HCT116 (cell line): ENCODE data around the gene MARVELD1. TPM values are rescaled to one million over a fixed set of nuclear protein-coding genes. Genes with fewer than 3 reads are reported as not detected.

ENCODE experiments used
- ATAC-seq: fragments of 200-7000 bp; cut with Tn5 transposase; 2 replicates; pipeline ENCODE4 v1.9.1; 2020; ENCODE audit warnings: mild to moderate bottlenecking, moderate library complexity
- BruUV-seq: library from RNA; stranded (reverse); fragments of 400-500 nt; replicated peaks from 2 replicates; lab custom pipeline; 2021; lab: Mats Ljungman, UMichigan
- CTCF ChIA-PET: fragments of 300-600 bp; sonication (Branson Sonifier 250); formaldehyde crosslinking; loops from one replicate; lab custom pipeline; 2021; ENCODE audit warnings: antibody characterized with exemption; lab: Charles Lee
- POLR2A ChIA-PET: fragments of 300-600, 350-600 bp; sonication (Branson Sonifier 250); formaldehyde crosslinking; loops from one replicate; lab custom pipeline; 2021; ENCODE audit warnings: antibody characterized with exemption; lab: Charles Lee
- RAD21 ChIA-PET, 2 experiments: fragments of 300-600 bp; sonication (Branson Sonifier 250); formaldehyde crosslinking; loops; one replicate each; lab custom pipeline; 2023; ENCODE audit warnings: low total read pairs in 2 of 2; ENCODE audit not compliant: uncharacterized antibody in 2 of 2, unreplicated experiment in 2 of 2, low non-redundant PET in 1 of 2; lab: Charles Lee
- DNase-seq: peaks from one replicate; pipeline ENCODE4 v3.0.0-alpha.2; 2010; ENCODE audit warnings: low read depth, low spot score
- H2AFZ ChIP-seq: fragments of 200-600 bp; shearing (Covaris generic), sonication (generic); 2 replicates; pipeline ENCODE4 v1.6.1; 2017; ENCODE audit warnings: low read depth, mixed run types, mixed read lengths, antibody characterized with exemption, low read length; ENCODE audit not compliant: poor library complexity, severe bottlenecking
- H3K27ac ChIP-seq: 2 replicates; pipeline ENCODE4 v1.5.1; 2012; ENCODE audit warnings: low read depth, low read length
- H3K27me3 ChIP-seq: fragments of 200-600 bp; sonication (generic); 2 replicates; pipeline ENCODE4 v1.6.1; 2016; ENCODE audit warnings: mixed run types, low read length, mixed read lengths; ENCODE audit not compliant: insufficient read depth
- H3K36me3 ChIP-seq, 2 experiments: fragments of 200-500 bp in 1 of 2; fragments of 200-600 bp in 1 of 2; sonication (Bioruptor generic) in 1 of 2; sonication (generic) in 1 of 2; 2 replicates each; pipeline versions ENCODE4 v1.5.1 to v1.6.1; 2014 to 2016; ENCODE audit warnings: low read length in 2 of 2, inconsistent platforms in 1 of 2, mixed read lengths in 1 of 2, mixed run types in 1 of 2; ENCODE audit not compliant: insufficient read depth in 2 of 2, control insufficient read depth in 1 of 2
- H3K4me1 ChIP-seq, 2 experiments: fragments of 200-600 bp in 1 of 2; sonication (generic) in 1 of 2; 2 replicates each; pipeline versions ENCODE4 v1.5.1 to v1.6.1; 2012 to 2017; ENCODE audit warnings: low read length in 2 of 2, inconsistent platforms in 1 of 2, mild to moderate bottlenecking in 1 of 2, mixed read lengths in 1 of 2, mixed run types in 1 of 2, moderate library complexity in 1 of 2; ENCODE audit not compliant: insufficient read depth in 2 of 2, control insufficient read depth in 1 of 2
- H3K4me2 ChIP-seq: fragments of 200-600 bp; sonication (generic); 2 replicates; pipeline ENCODE4 v1.6.1; 2017; ENCODE audit warnings: mixed run types, low read length, mixed read lengths
- H3K4me3 ChIP-seq, 2 experiments: fragments of 200-600 bp in 1 of 2; sonication (generic) in 1 of 2; replicated peaks in 1 of 2; 2 replicates each; pipeline ENCODE4 v1.5.1; 2011 to 2016; ENCODE audit warnings: low read length in 2 of 2, control low read depth in 1 of 2, low read depth in 1 of 2, mild to moderate bottlenecking in 1 of 2, mixed read lengths in 1 of 2, mixed run types in 1 of 2
- H3K79me2 ChIP-seq: fragments of 200-600 bp; sonication (generic); 2 replicates; pipeline ENCODE4 v1.6.1; 2017; ENCODE audit warnings: mild to moderate bottlenecking, mixed run types, low read length, moderate library complexity, mixed read lengths; ENCODE audit not compliant: insufficient read depth
- H3K9ac ChIP-seq: fragments of 200-600 bp; sonication (generic); 2 replicates; pipeline ENCODE4 v1.6.1; 2016; ENCODE audit warnings: low read length, mixed read lengths
- H3K9me2 ChIP-seq: fragments of 200-600 bp; sonication (generic), shearing (Covaris generic); 2 replicates; pipeline ENCODE4 v1.6.1; 2017; ENCODE audit warnings: mixed run types, mild to moderate bottlenecking, moderate library complexity; ENCODE audit not compliant: insufficient read depth
- H3K9me3 ChIP-seq, 2 experiments: fragments of 200-500 bp in 1 of 2; fragments of 200-600 bp in 1 of 2; sonication (Bioruptor generic) in 1 of 2; sonication (generic) in 1 of 2; 2 replicates each; pipeline ENCODE4 v1.6.1; 2014 to 2017; ENCODE audit warnings: low read length in 2 of 2, mixed read lengths in 2 of 2, inconsistent platforms in 1 of 2, low read depth in 1 of 2, mild to moderate bottlenecking in 1 of 2, mixed run types in 1 of 2, moderate library complexity in 1 of 2; ENCODE audit not compliant: control insufficient read depth in 1 of 2, insufficient read depth in 1 of 2
- H4K20me1 ChIP-seq: fragments of 200-600 bp; sonication (generic), shearing (Covaris generic); 2 replicates; pipeline ENCODE4 v1.6.1; 2017; ENCODE audit warnings: mixed run types, mild to moderate bottlenecking, moderate library complexity; ENCODE audit not compliant: insufficient read depth
- EGR1 ChIP-seq: IDR thresholded peaks from 2 replicates; pipeline ENCODE4 v1.6.1; 2012; ENCODE audit warnings: low read depth
- ELF1 ChIP-seq: IDR thresholded peaks from 2 replicates; pipeline ENCODE4 v1.6.1; 2012; ENCODE audit warnings: low read depth, borderline replicate concordance
- EZH2 ChIP-seq: fragments of 200-600 bp; sonication (generic); IDR thresholded peaks from 2 replicates; pipeline ENCODE4 v1.6.1; 2017; ENCODE audit warnings: antibody characterized with exemption, mixed run types
- EZH2phosphoT487 ChIP-seq: fragments of 200-600 bp; IDR thresholded peaks from 2 replicates; pipeline ENCODE4 v1.6.1; 2018; ENCODE audit warnings: antibody characterized with exemption, borderline replicate concordance
- FOSL1 ChIP-seq: IDR thresholded peaks from 2 replicates; pipeline ENCODE4 v1.6.1; 2012; ENCODE audit warnings: low read depth
- JUND ChIP-seq: IDR thresholded peaks from 2 replicates; pipeline ENCODE4 v1.6.1; 2012
- POLR2AphosphoS5 ChIP-seq: IDR thresholded peaks from 2 replicates; pipeline ENCODE4 v1.6.1; 2011; ENCODE audit warnings: mild to moderate bottlenecking, low read depth, low read length, moderate library complexity
- RAD21 ChIP-seq: IDR thresholded peaks from 2 replicates; pipeline ENCODE4 v1.6.1; 2012; ENCODE audit warnings: low read depth, mild to moderate bottlenecking
- SIN3A ChIP-seq: IDR thresholded peaks from 2 replicates; pipeline ENCODE4 v1.6.1; 2012; ENCODE audit warnings: low read depth
- SP1 ChIP-seq: IDR thresholded peaks from 2 replicates; pipeline ENCODE4 v1.6.1; 2012; ENCODE audit warnings: low read depth
- SRF ChIP-seq: IDR thresholded peaks from 2 replicates; pipeline ENCODE4 v1.6.1; 2012; ENCODE audit warnings: low read depth
- TCF7L2 ChIP-seq: IDR thresholded peaks from 2 replicates; pipeline ENCODE4 v1.7.0; 2011; ENCODE audit warnings: borderline replicate concordance, inconsistent platforms; ENCODE audit not compliant: insufficient read depth, insufficient read length; ENCODE audit errors: extremely low read depth
- YY1 ChIP-seq: IDR thresholded peaks from 2 replicates; pipeline ENCODE4 v1.6.1; 2011; ENCODE audit warnings: low read length, low read depth, moderate library complexity, mild to moderate bottlenecking; ENCODE audit not compliant: insufficient replicate concordance; ENCODE audit errors: extremely low read depth
- ZFX ChIP-seq: fragments of 450-650 bp; IDR thresholded peaks from 2 replicates; pipeline ENCODE4 v1.6.1; 2017
- ZNF274 ChIP-seq: fragments of 200-500 bp; sonication (Bioruptor generic); IDR thresholded peaks from 2 replicates; pipeline ENCODE4 v1.6.1; 2014; ENCODE audit warnings: mild to moderate bottlenecking, low read depth, low read length, inconsistent platforms
- intact Hi-C: fragments of 100-400 bp; cut with micrococcal nuclease; formaldehyde crosslinking; loops from 2 replicates; pipeline ENCODE4 v1.10.0; 2022
- total RNA-seq: library from RNA; stranded (reverse); gene quantifications from one replicate; pipeline ENCODE4 v1.2.1, GENCODE V29; 2021; ENCODE audit not compliant: unreplicated experiment
- TF ChIP-seq, protein P1 (sequence below): IDR thresholded peaks from 2 replicates; pipeline ENCODE4 v1.6.1; 2012
- TF ChIP-seq, protein P2 (sequence below): IDR thresholded peaks from 2 replicates; pipeline ENCODE4 v1.6.1; 2011; ENCODE audit warnings: mild to moderate bottlenecking, low read length, moderate library complexity; ENCODE audit not compliant: insufficient replicate concordance; ENCODE audit errors: extremely low read depth
- TF ChIP-seq, protein P3 (sequence below), 3 experiments: fragments of 200-600 bp in 1 of 3; sonication (generic) in 1 of 3; IDR thresholded peaks in 2 of 3; conservative IDR thresholded peaks in 1 of 3; 2 replicates each; pipeline ENCODE4 v1.5.1; 2012 to 2017; ENCODE audit warnings: low read depth in 2 of 3, low read length in 2 of 3, antibody characterized with exemption in 1 of 3, borderline replicate concordance in 1 of 3, control low read depth in 1 of 3, mild to moderate bottlenecking in 1 of 3, mixed read lengths in 1 of 3, mixed run types in 1 of 3, moderate library complexity in 1 of 3; ENCODE audit not compliant: insufficient read depth in 1 of 3
- TF ChIP-seq, protein P4 (sequence below): IDR thresholded peaks from 2 replicates; pipeline ENCODE4 v1.6.1; 2012
- TF ChIP-seq, protein P5 (sequence below): IDR thresholded peaks from 2 replicates; pipeline ENCODE4 v1.6.1; 2012; ENCODE audit warnings: low read depth

Gene MARVELD1
- total RNA-seq, 1 experiment from 2014 or later: 36.1 TPM

DNA sequence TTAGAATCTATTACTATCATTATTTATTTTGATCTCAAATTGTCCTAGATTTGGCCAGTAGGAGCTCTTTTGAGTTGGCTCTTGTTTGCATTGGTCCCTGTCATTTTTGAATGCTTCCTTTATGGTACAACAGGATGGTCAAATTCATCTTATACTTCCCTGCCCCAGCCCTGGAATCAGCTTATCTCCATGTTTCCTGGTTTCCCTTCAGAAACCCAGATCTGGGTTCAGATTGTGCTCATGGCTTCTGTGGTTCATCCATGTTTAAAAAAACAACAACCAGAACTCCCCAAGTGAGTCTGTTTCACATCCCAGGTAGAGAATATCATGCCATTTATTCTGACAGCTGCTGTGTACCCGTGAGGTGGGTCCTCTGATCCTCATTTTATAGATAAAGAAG is 34.0 kb downstream of the MARVELD1 start:
- RAD21 ChIA-PET: no interaction called here
- H3K9ac ChIP-seq: no peak overlapping the region
- no peaks in the 10 kb centered on the region for H3K27me3 ChIP-seq
- CTCF ChIA-PET: no interaction called here
- H3K27ac ChIP-seq: no peak overlapping the region
- DNase-seq: no peak
- no peaks in the 10 kb centered on the region for H4K20me1 ChIP-seq
- ATAC-seq: no peak
- H3K9me2 ChIP-seq: no peaks in the 10 kb centered on the region
- no TSS peak for BruUV-seq
- H3K4me1 ChIP-seq: no peaks in the 10 kb centered on the region
- H3K79me2 ChIP-seq: peaks cover 27% of the 10 kb centered on the region
- peaks cover 56 to 77% of the 10 kb centered on the region in 2 experiments for H3K36me3 ChIP-seq
- H3K4me3 ChIP-seq: no peak overlapping the region
- TF ChIP-seq FOSL1 (no peak), YY1 (no peak), RAD21 (no peak), EZH2phosphoT487 (no peak), EGR1 (no peak), SRF (no peak), TCF7L2 (no peak), EZH2 (no peak), JUND (no peak), ELF1 (no peak), POLR2AphosphoS5 (no peak), SIN3A (no peak), ZNF274 (no peak), ZFX (no peak), SP1 (no peak)
- TF ChIP-seq, protein P1, sequence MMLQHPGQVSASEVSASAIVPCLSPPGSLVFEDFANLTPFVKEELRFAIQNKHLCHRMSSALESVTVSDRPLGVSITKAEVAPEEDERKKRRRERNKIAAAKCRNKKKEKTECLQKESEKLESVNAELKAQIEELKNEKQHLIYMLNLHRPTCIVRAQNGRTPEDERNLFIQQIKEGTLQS: no peak
- TF ChIP-seq, protein P2, sequence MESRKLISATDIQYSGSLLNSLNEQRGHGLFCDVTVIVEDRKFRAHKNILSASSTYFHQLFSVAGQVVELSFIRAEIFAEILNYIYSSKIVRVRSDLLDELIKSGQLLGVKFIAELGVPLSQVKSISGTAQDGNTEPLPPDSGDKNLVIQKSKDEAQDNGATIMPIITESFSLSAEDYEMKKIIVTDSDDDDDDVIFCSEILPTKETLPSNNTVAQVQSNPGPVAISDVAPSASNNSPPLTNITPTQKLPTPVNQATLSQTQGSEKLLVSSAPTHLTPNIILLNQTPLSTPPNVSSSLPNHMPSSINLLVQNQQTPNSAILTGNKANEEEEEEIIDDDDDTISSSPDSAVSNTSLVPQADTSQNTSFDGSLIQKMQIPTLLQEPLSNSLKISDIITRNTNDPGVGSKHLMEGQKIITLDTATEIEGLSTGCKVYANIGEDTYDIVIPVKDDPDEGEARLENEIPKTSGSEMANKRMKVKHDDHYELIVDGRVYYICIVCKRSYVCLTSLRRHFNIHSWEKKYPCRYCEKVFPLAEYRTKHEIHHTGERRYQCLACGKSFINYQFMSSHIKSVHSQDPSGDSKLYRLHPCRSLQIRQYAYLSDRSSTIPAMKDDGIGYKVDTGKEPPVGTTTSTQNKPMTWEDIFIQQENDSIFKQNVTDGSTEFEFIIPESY: no peak
- TF ChIP-seq, protein P3, sequence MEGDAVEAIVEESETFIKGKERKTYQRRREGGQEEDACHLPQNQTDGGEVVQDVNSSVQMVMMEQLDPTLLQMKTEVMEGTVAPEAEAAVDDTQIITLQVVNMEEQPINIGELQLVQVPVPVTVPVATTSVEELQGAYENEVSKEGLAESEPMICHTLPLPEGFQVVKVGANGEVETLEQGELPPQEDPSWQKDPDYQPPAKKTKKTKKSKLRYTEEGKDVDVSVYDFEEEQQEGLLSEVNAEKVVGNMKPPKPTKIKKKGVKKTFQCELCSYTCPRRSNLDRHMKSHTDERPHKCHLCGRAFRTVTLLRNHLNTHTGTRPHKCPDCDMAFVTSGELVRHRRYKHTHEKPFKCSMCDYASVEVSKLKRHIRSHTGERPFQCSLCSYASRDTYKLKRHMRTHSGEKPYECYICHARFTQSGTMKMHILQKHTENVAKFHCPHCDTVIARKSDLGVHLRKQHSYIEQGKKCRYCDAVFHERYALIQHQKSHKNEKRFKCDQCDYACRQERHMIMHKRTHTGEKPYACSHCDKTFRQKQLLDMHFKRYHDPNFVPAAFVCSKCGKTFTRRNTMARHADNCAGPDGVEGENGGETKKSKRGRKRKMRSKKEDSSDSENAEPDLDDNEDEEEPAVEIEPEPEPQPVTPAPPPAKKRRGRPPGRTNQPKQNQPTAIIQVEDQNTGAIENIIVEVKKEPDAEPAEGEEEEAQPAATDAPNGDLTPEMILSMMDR (IDR thresholded peaks at IDR 0.05 in 2 of 3, conservative IDR thresholded peaks at IDR 0.05 in 1 of 3; ENCODE audit: borderline replicate concordance in 1 of 3, insufficient read depth in 1 of 3, low read depth in 2 of 3, low read length in 2 of 3): no peak
- TF ChIP-seq, protein P4, sequence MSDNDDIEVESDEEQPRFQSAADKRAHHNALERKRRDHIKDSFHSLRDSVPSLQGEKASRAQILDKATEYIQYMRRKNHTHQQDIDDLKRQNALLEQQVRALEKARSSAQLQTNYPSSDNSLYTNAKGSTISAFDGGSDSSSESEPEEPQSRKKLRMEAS: no peak
- TF ChIP-seq, protein P5, sequence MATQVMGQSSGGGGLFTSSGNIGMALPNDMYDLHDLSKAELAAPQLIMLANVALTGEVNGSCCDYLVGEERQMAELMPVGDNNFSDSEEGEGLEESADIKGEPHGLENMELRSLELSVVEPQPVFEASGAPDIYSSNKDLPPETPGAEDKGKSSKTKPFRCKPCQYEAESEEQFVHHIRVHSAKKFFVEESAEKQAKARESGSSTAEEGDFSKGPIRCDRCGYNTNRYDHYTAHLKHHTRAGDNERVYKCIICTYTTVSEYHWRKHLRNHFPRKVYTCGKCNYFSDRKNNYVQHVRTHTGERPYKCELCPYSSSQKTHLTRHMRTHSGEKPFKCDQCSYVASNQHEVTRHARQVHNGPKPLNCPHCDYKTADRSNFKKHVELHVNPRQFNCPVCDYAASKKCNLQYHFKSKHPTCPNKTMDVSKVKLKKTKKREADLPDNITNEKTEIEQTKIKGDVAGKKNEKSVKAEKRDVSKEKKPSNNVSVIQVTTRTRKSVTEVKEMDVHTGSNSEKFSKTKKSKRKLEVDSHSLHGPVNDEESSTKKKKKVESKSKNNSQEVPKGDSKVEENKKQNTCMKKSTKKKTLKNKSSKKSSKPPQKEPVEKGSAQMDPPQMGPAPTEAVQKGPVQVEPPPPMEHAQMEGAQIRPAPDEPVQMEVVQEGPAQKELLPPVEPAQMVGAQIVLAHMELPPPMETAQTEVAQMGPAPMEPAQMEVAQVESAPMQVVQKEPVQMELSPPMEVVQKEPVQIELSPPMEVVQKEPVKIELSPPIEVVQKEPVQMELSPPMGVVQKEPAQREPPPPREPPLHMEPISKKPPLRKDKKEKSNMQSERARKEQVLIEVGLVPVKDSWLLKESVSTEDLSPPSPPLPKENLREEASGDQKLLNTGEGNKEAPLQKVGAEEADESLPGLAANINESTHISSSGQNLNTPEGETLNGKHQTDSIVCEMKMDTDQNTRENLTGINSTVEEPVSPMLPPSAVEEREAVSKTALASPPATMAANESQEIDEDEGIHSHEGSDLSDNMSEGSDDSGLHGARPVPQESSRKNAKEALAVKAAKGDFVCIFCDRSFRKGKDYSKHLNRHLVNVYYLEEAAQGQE: no peak
- intact Hi-C loops: no loop called here
- POLR2A ChIA-PET: interaction anchor here (1.1 kb wide), 1 partner anchor 11 kb away, joined by 3 read pairs; the partner anchor contains the start of gene ZFYVE27
- H3K9me3 ChIP-seq: no peaks in the 10 kb centered on the region
- H3K4me2 ChIP-seq: no peak overlapping the region
- H2AFZ ChIP-seq: no peak overlapping the region
